Neural cell (in vitro differentiated cells): ENCODE measurements around the gene HLA-E. TPM values are rescaled to one million over a fixed set of nuclear protein-coding genes. Genes with fewer than 3 reads are reported as not detected.

Experiments
- H2AFZ ChIP-seq: fragments of 200-600, 300-800 bp; sonication (generic), shearing (Covaris generic); 2 replicates; pipeline ENCODE4 v1.6.0; 2014; ENCODE audit warnings: low read depth, mild to moderate bottlenecking, antibody characterized with exemption, low read length, moderate library complexity
- H3F3A ChIP-seq: fragments of 200-600 bp; shearing (Covaris generic); 2 replicates; pipeline ENCODE4 v1.6.1; 2016; ENCODE audit warnings: mild to moderate bottlenecking, moderate library complexity, mixed read lengths, antibody characterized with exemption, low read length; ENCODE audit not compliant: insufficient read depth, poor library complexity, severe bottlenecking
- H3K27ac ChIP-seq: fragments of 200-600, 300-800 bp; sonication (generic), shearing (Covaris generic); 2 replicates; pipeline ENCODE4 v1.5.1; 2014; ENCODE audit warnings: mild to moderate bottlenecking, low read length, moderate library complexity
- H3K27me3 ChIP-seq: fragments of 300-800, 200-600 bp; sonication (generic), shearing (Covaris generic); 2 replicates; pipeline ENCODE4 v1.6.0; 2014; ENCODE audit warnings: mild to moderate bottlenecking, low read depth, low read length, moderate library complexity; ENCODE audit not compliant: insufficient read depth
- H3K36me3 ChIP-seq: fragments of 300-800, 200-600 bp; sonication (generic), shearing (Covaris generic); 2 replicates; pipeline ENCODE4 v1.5.1; 2014; ENCODE audit warnings: mild to moderate bottlenecking, antibody characterized with exemption, low read length, moderate library complexity; ENCODE audit not compliant: insufficient read depth
- H3K4me2 ChIP-seq: fragments of 300-800, 200-600 bp; sonication (generic), shearing (Covaris generic); 2 replicates; pipeline ENCODE4 v1.6.0; 2014; ENCODE audit warnings: mild to moderate bottlenecking, low read length
- H3K4me3 ChIP-seq: fragments of 300-800, 200-600 bp; sonication (generic), shearing (Covaris generic); 2 replicates; pipeline ENCODE4 v1.5.1; 2014; ENCODE audit warnings: mild to moderate bottlenecking, low read length, moderate library complexity
- H3K79me2 ChIP-seq: fragments of 200-600 bp; shearing (Covaris generic); replicated peaks from 2 replicates; pipeline ENCODE4 v1.6.0; 2014; ENCODE audit warnings: mild to moderate bottlenecking, low read length, moderate library complexity; ENCODE audit not compliant: insufficient read depth
- H3K9ac ChIP-seq: fragments of 300-800, 200-600 bp; sonication (generic), shearing (Covaris generic); 2 replicates; pipeline ENCODE4 v1.6.1; 2016; ENCODE audit warnings: mild to moderate bottlenecking, low read length, mixed read lengths
- H3K9me2 ChIP-seq: fragments of 200-600 bp; shearing (Covaris generic); 2 replicates; pipeline ENCODE4 v1.6.1; 2016; ENCODE audit warnings: mild to moderate bottlenecking, low read length, mixed read lengths; ENCODE audit not compliant: insufficient read depth
- H3K9me3 ChIP-seq: fragments of 200-600, 300-800 bp; sonication (generic), shearing (Covaris generic); 2 replicates; pipeline ENCODE4 v1.6.1; 2016; ENCODE audit warnings: mild to moderate bottlenecking, mixed run types, low read length, moderate library complexity, mixed read lengths
- H4K20me1 ChIP-seq: fragments of 200-600 bp; shearing (Covaris generic); 2 replicates; pipeline ENCODE4 v1.6.1; 2016; ENCODE audit warnings: mild to moderate bottlenecking, mixed run types; ENCODE audit not compliant: insufficient read depth
- EP300 ChIP-seq: fragments of 450-650 bp; conservative IDR thresholded peaks from 2 replicates; pipeline ENCODE4 v1.6.1; 2014; ENCODE audit warnings: antibody characterized with exemption, mild to moderate bottlenecking, moderate library complexity; ENCODE audit not compliant: poor library complexity, severe bottlenecking
- EZH2 ChIP-seq: fragments of 200-600, 300-800 bp; shearing (Covaris generic), sonication (generic); IDR thresholded peaks from 2 replicates; pipeline ENCODE4 v1.6.1; 2014; ENCODE audit warnings: antibody characterized with exemption, low read length, borderline replicate concordance, mild to moderate bottlenecking; ENCODE audit not compliant: insufficient read depth, poor library complexity, severe bottlenecking
- MXI1 ChIP-seq: fragments of 450-650 bp; conservative IDR thresholded peaks from 2 replicates; pipeline ENCODE4 v1.6.1; 2014; ENCODE audit warnings: antibody characterized with exemption, mild to moderate bottlenecking; ENCODE audit not compliant: poor library complexity, severe bottlenecking
- POLR2AphosphoS5 ChIP-seq: IDR thresholded peaks from 2 replicates; pipeline ENCODE4 v1.6.1; 2012
- RAD21 ChIP-seq: fragments of 450-650 bp; conservative IDR thresholded peaks from 2 replicates; pipeline ENCODE4 v1.6.1; 2014; ENCODE audit warnings: antibody characterized with exemption, mild to moderate bottlenecking, moderate library complexity
- SMC3 ChIP-seq: fragments of 450-650 bp; conservative IDR thresholded peaks from 2 replicates; pipeline ENCODE4 v1.6.1; 2014; ENCODE audit warnings: antibody characterized with exemption, mild to moderate bottlenecking, moderate library complexity; ENCODE audit not compliant: poor library complexity
- TAF1 ChIP-seq: IDR thresholded peaks from 2 replicates; pipeline ENCODE4 v1.6.1; 2012; ENCODE audit warnings: low read depth
- polyA plus RNA-seq: library from polyadenylated mRNA; depleted of rRNA; stranded (reverse); fragments of >200 nt; gene quantifications from 2 replicates; pipeline ENCODE4 v1.2.3, GENCODE V29; 2014
- TF ChIP-seq, protein P1 (sequence below): fragments of 450-650 bp; IDR thresholded peaks from 2 replicates; pipeline ENCODE4 v1.5.1; 2014; ENCODE audit warnings: antibody characterized with exemption, mild to moderate bottlenecking, moderate library complexity; ENCODE audit not compliant: poor library complexity, severe bottlenecking
- TF ChIP-seq, protein P2 (sequence below): IDR thresholded peaks from 2 replicates; pipeline ENCODE4 v1.6.1; 2012; ENCODE audit warnings: borderline replicate concordance

The HLA-E gene
- polyA plus RNA-seq, 1 donor from 2014 or later = 0.51 TPM

DNA sequence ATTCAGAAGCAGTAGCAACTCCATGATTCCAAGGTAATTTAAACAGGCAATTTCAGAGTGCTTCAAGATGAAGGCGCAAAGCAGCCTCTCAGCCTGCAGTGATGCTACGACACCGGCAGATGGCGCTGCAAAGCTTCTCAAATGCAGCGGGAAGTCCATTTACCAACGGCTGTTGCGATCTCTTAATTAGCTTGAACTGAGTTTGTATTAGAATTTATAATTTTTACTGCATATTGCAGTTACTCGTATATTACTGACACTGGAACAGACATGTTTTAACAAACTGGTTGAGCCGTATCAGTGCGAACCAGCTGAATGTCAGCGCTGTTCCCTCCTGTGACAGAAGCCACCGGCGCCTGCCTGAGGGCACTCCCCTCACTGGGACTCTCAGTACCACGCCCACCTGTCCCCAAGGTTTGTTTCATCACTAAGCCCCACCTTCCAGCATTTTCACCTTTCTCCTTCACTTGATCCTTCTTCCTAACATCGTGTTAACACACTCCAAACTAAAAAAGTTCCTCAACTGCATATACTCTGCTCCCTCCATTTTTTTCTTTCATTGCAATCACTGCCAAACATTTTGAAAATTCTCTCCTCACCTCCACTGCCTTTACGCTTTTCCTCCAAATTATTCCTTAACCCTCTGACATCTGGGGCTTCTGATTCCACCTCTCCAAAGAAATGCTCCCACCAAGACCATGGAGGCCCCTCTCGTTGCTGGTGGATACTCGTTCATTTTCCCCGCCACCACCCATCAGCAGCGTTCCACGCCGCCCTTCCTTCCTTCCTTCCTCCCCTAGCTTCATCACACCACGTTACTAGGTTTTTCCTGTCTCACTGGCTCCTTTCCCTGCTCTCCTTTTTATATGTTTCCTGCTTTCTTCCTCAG is 52.5 kb downstream of the HLA-E start:
- Histone ChIP-seq H3K36me3 (no peaks in the 10 kb centered on the region), H3K9ac (no peak overlapping the region), H3K9me3 (no peaks in the 10 kb centered on the region), H2AFZ (no peak overlapping the region), H3K4me3 (peak overlapping the region; percentile 56), H3K27me3 (no peaks in the 10 kb centered on the region), H3K79me2 (no peaks in the 10 kb centered on the region), H3F3A (no peaks in the 10 kb centered on the region), H4K20me1 (no peaks in the 10 kb centered on the region), H3K9me2 (no peaks in the 10 kb centered on the region), H3K27ac (no peak overlapping the region), H3K4me2 (no peak overlapping the region)
- TF ChIP-seq SMC3 (peak; percentile 83), POLR2AphosphoS5 (no peak), TAF1 (no peak), EP300 (no peak), RAD21 (peak; percentile 70), MXI1 (no peak), EZH2 (no peak)
- TF ChIP-seq, protein P1, sequence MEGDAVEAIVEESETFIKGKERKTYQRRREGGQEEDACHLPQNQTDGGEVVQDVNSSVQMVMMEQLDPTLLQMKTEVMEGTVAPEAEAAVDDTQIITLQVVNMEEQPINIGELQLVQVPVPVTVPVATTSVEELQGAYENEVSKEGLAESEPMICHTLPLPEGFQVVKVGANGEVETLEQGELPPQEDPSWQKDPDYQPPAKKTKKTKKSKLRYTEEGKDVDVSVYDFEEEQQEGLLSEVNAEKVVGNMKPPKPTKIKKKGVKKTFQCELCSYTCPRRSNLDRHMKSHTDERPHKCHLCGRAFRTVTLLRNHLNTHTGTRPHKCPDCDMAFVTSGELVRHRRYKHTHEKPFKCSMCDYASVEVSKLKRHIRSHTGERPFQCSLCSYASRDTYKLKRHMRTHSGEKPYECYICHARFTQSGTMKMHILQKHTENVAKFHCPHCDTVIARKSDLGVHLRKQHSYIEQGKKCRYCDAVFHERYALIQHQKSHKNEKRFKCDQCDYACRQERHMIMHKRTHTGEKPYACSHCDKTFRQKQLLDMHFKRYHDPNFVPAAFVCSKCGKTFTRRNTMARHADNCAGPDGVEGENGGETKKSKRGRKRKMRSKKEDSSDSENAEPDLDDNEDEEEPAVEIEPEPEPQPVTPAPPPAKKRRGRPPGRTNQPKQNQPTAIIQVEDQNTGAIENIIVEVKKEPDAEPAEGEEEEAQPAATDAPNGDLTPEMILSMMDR = peak; percentile 92
- TF ChIP-seq, protein P2, sequence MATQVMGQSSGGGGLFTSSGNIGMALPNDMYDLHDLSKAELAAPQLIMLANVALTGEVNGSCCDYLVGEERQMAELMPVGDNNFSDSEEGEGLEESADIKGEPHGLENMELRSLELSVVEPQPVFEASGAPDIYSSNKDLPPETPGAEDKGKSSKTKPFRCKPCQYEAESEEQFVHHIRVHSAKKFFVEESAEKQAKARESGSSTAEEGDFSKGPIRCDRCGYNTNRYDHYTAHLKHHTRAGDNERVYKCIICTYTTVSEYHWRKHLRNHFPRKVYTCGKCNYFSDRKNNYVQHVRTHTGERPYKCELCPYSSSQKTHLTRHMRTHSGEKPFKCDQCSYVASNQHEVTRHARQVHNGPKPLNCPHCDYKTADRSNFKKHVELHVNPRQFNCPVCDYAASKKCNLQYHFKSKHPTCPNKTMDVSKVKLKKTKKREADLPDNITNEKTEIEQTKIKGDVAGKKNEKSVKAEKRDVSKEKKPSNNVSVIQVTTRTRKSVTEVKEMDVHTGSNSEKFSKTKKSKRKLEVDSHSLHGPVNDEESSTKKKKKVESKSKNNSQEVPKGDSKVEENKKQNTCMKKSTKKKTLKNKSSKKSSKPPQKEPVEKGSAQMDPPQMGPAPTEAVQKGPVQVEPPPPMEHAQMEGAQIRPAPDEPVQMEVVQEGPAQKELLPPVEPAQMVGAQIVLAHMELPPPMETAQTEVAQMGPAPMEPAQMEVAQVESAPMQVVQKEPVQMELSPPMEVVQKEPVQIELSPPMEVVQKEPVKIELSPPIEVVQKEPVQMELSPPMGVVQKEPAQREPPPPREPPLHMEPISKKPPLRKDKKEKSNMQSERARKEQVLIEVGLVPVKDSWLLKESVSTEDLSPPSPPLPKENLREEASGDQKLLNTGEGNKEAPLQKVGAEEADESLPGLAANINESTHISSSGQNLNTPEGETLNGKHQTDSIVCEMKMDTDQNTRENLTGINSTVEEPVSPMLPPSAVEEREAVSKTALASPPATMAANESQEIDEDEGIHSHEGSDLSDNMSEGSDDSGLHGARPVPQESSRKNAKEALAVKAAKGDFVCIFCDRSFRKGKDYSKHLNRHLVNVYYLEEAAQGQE = no peak

DNA sequence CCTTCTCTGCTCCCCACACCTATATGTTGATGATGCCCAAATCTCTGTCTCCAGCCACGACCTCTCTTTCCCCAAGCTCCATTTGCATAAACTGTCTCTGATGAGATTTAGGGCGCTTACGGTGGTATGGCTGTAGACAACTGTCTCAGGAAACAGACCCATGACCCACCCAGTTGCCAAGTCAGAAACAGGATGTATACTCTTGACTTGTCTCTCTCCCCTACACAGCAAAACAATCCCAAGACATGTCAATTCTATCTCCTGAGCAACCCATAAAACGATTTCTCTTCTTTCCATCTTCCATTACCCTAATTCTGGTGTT is 53.1 kb downstream of the HLA-E start:
- H3K27me3 ChIP-seq = no peaks in the 10 kb centered on the region
- H3K36me3 ChIP-seq = no peaks in the 10 kb centered on the region
- H3K9ac ChIP-seq = no peak overlapping the region
- no peaks in the 10 kb centered on the region for H3K9me3 ChIP-seq
- no peaks in the 10 kb centered on the region for H3F3A ChIP-seq
- no peaks in the 10 kb centered on the region for H3K79me2 ChIP-seq
- H3K9me2 ChIP-seq = no peaks in the 10 kb centered on the region
- no peak overlapping the region for H3K27ac ChIP-seq
- TF ChIP-seq, protein P1 = no peak
- no peak for TF ChIP-seq RAD21
- TF ChIP-seq POLR2AphosphoS5 = no peak
- TF ChIP-seq SMC3 = no peak
- no peak for TF ChIP-seq EZH2
- TF ChIP-seq MXI1 = no peak
- no peaks in the 10 kb centered on the region for H4K20me1 ChIP-seq
- H3K4me3 ChIP-seq = no peak overlapping the region
- H3K4me2 ChIP-seq = no peak overlapping the region
- no peak overlapping the region for H2AFZ ChIP-seq
